Neural cell (in vitro differentiated cells): ENCODE measurements around the gene LRBA. TPM values are rescaled to one million over a fixed set of nuclear protein-coding genes. Genes with fewer than 3 reads are reported as not detected.

Experiments
- H2AFZ ChIP-seq: fragments of 200-600, 300-800 bp; sonication (generic), shearing (Covaris generic); 2 replicates; pipeline ENCODE4 v1.6.0; 2014; ENCODE audit warnings: low read depth, mild to moderate bottlenecking, antibody characterized with exemption, low read length, moderate library complexity
- H3F3A ChIP-seq: fragments of 200-600 bp; shearing (Covaris generic); 2 replicates; pipeline ENCODE4 v1.6.1; 2016; ENCODE audit warnings: mild to moderate bottlenecking, moderate library complexity, mixed read lengths, antibody characterized with exemption, low read length; ENCODE audit not compliant: insufficient read depth, poor library complexity, severe bottlenecking
- H3K27ac ChIP-seq: fragments of 200-600, 300-800 bp; sonication (generic), shearing (Covaris generic); 2 replicates; pipeline ENCODE4 v1.5.1; 2014; ENCODE audit warnings: mild to moderate bottlenecking, low read length, moderate library complexity
- H3K27me3 ChIP-seq: fragments of 300-800, 200-600 bp; sonication (generic), shearing (Covaris generic); 2 replicates; pipeline ENCODE4 v1.6.0; 2014; ENCODE audit warnings: mild to moderate bottlenecking, low read depth, low read length, moderate library complexity; ENCODE audit not compliant: insufficient read depth
- H3K36me3 ChIP-seq: fragments of 300-800, 200-600 bp; sonication (generic), shearing (Covaris generic); 2 replicates; pipeline ENCODE4 v1.5.1; 2014; ENCODE audit warnings: mild to moderate bottlenecking, antibody characterized with exemption, low read length, moderate library complexity; ENCODE audit not compliant: insufficient read depth
- H3K4me2 ChIP-seq: fragments of 300-800, 200-600 bp; sonication (generic), shearing (Covaris generic); 2 replicates; pipeline ENCODE4 v1.6.0; 2014; ENCODE audit warnings: mild to moderate bottlenecking, low read length
- H3K4me3 ChIP-seq: fragments of 300-800, 200-600 bp; sonication (generic), shearing (Covaris generic); 2 replicates; pipeline ENCODE4 v1.5.1; 2014; ENCODE audit warnings: mild to moderate bottlenecking, low read length, moderate library complexity
- H3K79me2 ChIP-seq: fragments of 200-600 bp; shearing (Covaris generic); replicated peaks from 2 replicates; pipeline ENCODE4 v1.6.0; 2014; ENCODE audit warnings: mild to moderate bottlenecking, low read length, moderate library complexity; ENCODE audit not compliant: insufficient read depth
- H3K9ac ChIP-seq: fragments of 300-800, 200-600 bp; sonication (generic), shearing (Covaris generic); 2 replicates; pipeline ENCODE4 v1.6.1; 2016; ENCODE audit warnings: mild to moderate bottlenecking, low read length, mixed read lengths
- H3K9me2 ChIP-seq: fragments of 200-600 bp; shearing (Covaris generic); 2 replicates; pipeline ENCODE4 v1.6.1; 2016; ENCODE audit warnings: mild to moderate bottlenecking, low read length, mixed read lengths; ENCODE audit not compliant: insufficient read depth
- H3K9me3 ChIP-seq: fragments of 200-600, 300-800 bp; sonication (generic), shearing (Covaris generic); 2 replicates; pipeline ENCODE4 v1.6.1; 2016; ENCODE audit warnings: mild to moderate bottlenecking, mixed run types, low read length, moderate library complexity, mixed read lengths
- H4K20me1 ChIP-seq: fragments of 200-600 bp; shearing (Covaris generic); 2 replicates; pipeline ENCODE4 v1.6.1; 2016; ENCODE audit warnings: mild to moderate bottlenecking, mixed run types; ENCODE audit not compliant: insufficient read depth
- CTCF ChIP-seq: fragments of 450-650 bp; IDR thresholded peaks from 2 replicates; pipeline ENCODE4 v1.5.1; 2014; ENCODE audit warnings: antibody characterized with exemption, mild to moderate bottlenecking, moderate library complexity; ENCODE audit not compliant: poor library complexity, severe bottlenecking
- EP300 ChIP-seq: fragments of 450-650 bp; conservative IDR thresholded peaks from 2 replicates; pipeline ENCODE4 v1.6.1; 2014; ENCODE audit warnings: antibody characterized with exemption, mild to moderate bottlenecking, moderate library complexity; ENCODE audit not compliant: poor library complexity, severe bottlenecking
- EZH2 ChIP-seq: fragments of 200-600, 300-800 bp; shearing (Covaris generic), sonication (generic); IDR thresholded peaks from 2 replicates; pipeline ENCODE4 v1.6.1; 2014; ENCODE audit warnings: antibody characterized with exemption, low read length, borderline replicate concordance, mild to moderate bottlenecking; ENCODE audit not compliant: insufficient read depth, poor library complexity, severe bottlenecking
- MXI1 ChIP-seq: fragments of 450-650 bp; conservative IDR thresholded peaks from 2 replicates; pipeline ENCODE4 v1.6.1; 2014; ENCODE audit warnings: antibody characterized with exemption, mild to moderate bottlenecking; ENCODE audit not compliant: poor library complexity, severe bottlenecking
- POLR2AphosphoS5 ChIP-seq: IDR thresholded peaks from 2 replicates; pipeline ENCODE4 v1.6.1; 2012
- RAD21 ChIP-seq: fragments of 450-650 bp; conservative IDR thresholded peaks from 2 replicates; pipeline ENCODE4 v1.6.1; 2014; ENCODE audit warnings: antibody characterized with exemption, mild to moderate bottlenecking, moderate library complexity
- REST ChIP-seq: IDR thresholded peaks from 2 replicates; pipeline ENCODE4 v1.6.1; 2012; ENCODE audit warnings: borderline replicate concordance
- SMC3 ChIP-seq: fragments of 450-650 bp; conservative IDR thresholded peaks from 2 replicates; pipeline ENCODE4 v1.6.1; 2014; ENCODE audit warnings: antibody characterized with exemption, mild to moderate bottlenecking, moderate library complexity; ENCODE audit not compliant: poor library complexity
- TAF1 ChIP-seq: IDR thresholded peaks from 2 replicates; pipeline ENCODE4 v1.6.1; 2012; ENCODE audit warnings: low read depth
- polyA plus RNA-seq: library from polyadenylated mRNA; depleted of rRNA; stranded (reverse); fragments of >200 nt; gene quantifications from 2 replicates; pipeline ENCODE4 v1.2.3, GENCODE V29; 2014

The LRBA gene
- polyA plus RNA-seq, 1 donor from 2014 or later, result 7.1 TPM

GRCh38 chr4:151034829-151035228 is 19.7 kb upstream of the LRBA start:
- TF ChIP-seq EP300 (no peak), CTCF (no peak), POLR2AphosphoS5 (no peak), REST (no peak), TAF1 (no peak), MXI1 (no peak), EZH2 (no peak), RAD21 (no peak), SMC3 (no peak)
- no peaks in the 10 kb centered on the region for H4K20me1 ChIP-seq
- H3K9me2 ChIP-seq, result no peaks in the 10 kb centered on the region
- H2AFZ ChIP-seq, result no peak overlapping the region
- H3K4me3 ChIP-seq, result no peak overlapping the region
- no peak overlapping the region for H3K4me2 ChIP-seq
- no peaks in the 10 kb centered on the region for H3K27me3 ChIP-seq
- no peaks in the 10 kb centered on the region for H3K36me3 ChIP-seq
- no peak overlapping the region for H3K27ac ChIP-seq
- H3F3A ChIP-seq, result no peaks in the 10 kb centered on the region
- no peaks in the 10 kb centered on the region for H3K9me3 ChIP-seq
- no peaks in the 10 kb centered on the region for H3K79me2 ChIP-seq
- H3K9ac ChIP-seq, result no peak overlapping the region

DNA sequence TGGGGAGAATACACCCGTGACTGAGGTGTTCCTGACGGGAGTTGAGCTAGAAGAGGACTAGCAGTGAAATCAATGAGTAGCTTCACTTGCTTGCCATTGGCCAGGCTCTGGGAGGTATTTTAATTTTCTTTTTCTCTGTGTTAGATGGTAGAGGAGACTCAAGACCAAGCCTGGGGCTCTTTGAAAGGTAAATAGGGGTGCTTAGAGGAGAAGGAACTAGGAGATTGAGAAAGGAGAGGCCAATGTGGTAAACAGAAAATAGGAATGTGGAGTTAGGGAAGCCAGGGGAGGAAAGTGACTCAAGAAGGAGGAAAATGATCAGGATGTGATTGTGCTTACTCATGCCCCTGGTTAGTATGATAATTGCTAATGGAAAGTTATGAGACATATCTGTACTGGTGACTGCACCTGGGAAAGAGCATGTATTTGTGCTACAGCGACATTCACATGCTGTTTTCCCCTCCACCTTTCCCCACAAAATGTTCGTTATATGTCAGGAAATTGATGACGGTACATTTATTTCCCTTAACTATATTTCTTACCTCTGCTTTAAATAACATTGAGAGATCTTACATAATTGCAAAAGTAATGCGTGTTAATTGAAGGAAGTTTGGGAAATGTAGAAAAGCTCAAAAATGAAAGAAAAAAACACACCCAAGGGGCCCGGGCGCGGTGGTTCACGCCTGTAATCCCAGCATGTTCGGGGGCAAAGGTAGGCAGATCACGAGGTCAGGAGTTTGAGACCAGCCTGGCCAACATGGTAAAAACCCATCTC is 16.9 kb upstream of the LRBA start:
- H3K4me2 ChIP-seq, result no peak overlapping the region

More for the DNA sequence above, 16.9 kb upstream of the LRBA start:
- Histone ChIP-seq H3K36me3 (no peaks in the 10 kb centered on the region), H3K9ac (no peak overlapping the region), H3K79me2 (no peaks in the 10 kb centered on the region), H3K9me2 (no peaks in the 10 kb centered on the region), H3F3A (no peaks in the 10 kb centered on the region), H4K20me1 (no peaks in the 10 kb centered on the region), H3K27ac (no peak overlapping the region), H2AFZ (no peak overlapping the region), H3K4me3 (no peak overlapping the region), H3K27me3 (no peaks in the 10 kb centered on the region), H3K9me3 (no peaks in the 10 kb centered on the region)
- TF ChIP-seq CTCF (no peak), REST (no peak), TAF1 (no peak)
